Measurements from ENCODE around the gene SLC25A42.

SLC25A42 gene

DNA sequence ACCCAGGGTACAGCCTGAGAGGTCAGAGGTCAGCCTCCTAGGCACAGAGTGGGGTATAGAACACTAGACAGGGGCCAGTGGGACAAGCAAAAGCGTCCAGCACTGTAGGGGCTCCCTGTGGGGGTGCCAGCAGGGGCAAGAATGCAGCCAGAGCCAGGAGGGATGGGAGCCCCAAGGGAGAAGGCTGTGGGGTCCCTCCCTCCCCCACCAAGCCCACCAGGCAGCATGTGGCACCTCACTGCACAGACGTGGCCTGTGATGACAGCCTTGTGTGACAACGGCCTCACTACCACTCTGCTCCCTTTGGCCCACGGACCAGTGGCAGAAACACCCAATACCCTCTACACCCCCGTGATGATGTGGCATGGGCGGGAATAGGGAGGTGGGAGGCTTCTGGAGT, 20.3 kb upstream of the SLC25A42 start:
- Mint-ChIP-seq H3K27ac (no peak overlapping the region), H3K27me3 (ENCODE audit: low read depth) (peaks cover 3% of the 10 kb centered on the region), H3K4me3 (no peak overlapping the region), H3K9me3 (no peaks in the 10 kb centered on the region), H3K36me3 (ENCODE audit: low read depth) (peaks cover 34% of the 10 kb centered on the region), H3K4me1 (no peaks in the 10 kb centered on the region)
- TF ChIP-seq, protein P1, sequence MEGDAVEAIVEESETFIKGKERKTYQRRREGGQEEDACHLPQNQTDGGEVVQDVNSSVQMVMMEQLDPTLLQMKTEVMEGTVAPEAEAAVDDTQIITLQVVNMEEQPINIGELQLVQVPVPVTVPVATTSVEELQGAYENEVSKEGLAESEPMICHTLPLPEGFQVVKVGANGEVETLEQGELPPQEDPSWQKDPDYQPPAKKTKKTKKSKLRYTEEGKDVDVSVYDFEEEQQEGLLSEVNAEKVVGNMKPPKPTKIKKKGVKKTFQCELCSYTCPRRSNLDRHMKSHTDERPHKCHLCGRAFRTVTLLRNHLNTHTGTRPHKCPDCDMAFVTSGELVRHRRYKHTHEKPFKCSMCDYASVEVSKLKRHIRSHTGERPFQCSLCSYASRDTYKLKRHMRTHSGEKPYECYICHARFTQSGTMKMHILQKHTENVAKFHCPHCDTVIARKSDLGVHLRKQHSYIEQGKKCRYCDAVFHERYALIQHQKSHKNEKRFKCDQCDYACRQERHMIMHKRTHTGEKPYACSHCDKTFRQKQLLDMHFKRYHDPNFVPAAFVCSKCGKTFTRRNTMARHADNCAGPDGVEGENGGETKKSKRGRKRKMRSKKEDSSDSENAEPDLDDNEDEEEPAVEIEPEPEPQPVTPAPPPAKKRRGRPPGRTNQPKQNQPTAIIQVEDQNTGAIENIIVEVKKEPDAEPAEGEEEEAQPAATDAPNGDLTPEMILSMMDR (IDR thresholded peaks at IDR 0.05; ENCODE audit: unreplicated experiment in 3 of 3): no peak

DNA sequence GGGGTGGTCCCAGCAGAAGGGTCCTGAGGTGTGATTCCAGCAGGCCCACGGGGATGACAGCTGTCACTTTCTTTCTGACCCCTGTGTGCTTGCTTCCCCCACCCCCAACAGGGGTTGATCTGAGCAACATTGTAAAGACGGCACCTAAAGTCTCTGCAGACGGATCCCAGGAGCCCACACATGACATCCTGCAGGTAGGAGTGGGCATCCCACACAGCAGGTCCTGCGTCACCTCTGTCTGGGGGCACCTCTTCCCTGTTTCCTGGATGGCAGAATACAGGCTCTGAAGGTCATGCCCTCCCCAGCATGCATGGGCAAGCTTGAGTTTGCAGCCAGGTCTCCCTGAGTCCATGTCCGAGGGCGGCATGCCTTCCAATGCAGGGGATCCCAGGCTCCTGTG, 19.9 kb upstream of the SLC25A42 start:
- Mint-ChIP-seq H3K36me3 (ENCODE audit: low read depth) (peaks cover 33% of the 10 kb centered on the region), H3K27me3 (ENCODE audit: low read depth) (peaks cover 3% of the 10 kb centered on the region), H3K4me3 (no peak overlapping the region), H3K4me1 (no peaks in the 10 kb centered on the region), H3K9me3 (no peaks in the 10 kb centered on the region), H3K27ac (no peak overlapping the region)
- TF ChIP-seq, protein P1 (IDR thresholded peaks at IDR 0.05; ENCODE audit: unreplicated experiment in 3 of 3): no peak

DNA sequence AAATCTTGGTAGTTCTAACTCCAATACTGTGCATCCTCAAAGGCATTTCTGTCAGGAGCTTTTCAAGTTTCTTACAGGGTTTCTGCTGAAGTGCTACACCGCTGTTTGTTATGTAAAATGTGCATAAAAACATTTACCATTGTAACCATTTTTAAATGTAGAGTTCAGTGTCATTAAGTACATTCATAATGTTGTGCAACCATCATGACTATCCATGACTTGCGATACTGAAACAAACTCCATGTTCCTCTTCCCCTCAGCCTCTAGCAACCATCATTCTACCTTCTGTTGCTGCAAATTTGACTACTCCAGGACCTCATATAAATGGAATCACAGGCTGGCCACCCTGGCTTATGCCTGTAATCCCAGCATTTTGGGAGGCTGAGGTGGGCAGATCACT, 14.4 kb upstream of the SLC25A42 start:
- Mint-ChIP-seq H3K9me3 (no peaks in the 10 kb centered on the region), H3K4me1 (no peaks in the 10 kb centered on the region), H3K36me3 (ENCODE audit: low read depth) (peaks cover 36% of the 10 kb centered on the region), H3K27ac (no peak overlapping the region), H3K27me3 (ENCODE audit: low read depth) (no peaks in the 10 kb centered on the region), H3K4me3 (no peak overlapping the region)
- TF ChIP-seq, protein P1 (IDR thresholded peaks at IDR 0.05; ENCODE audit: unreplicated experiment in 3 of 3): no peak

DNA sequence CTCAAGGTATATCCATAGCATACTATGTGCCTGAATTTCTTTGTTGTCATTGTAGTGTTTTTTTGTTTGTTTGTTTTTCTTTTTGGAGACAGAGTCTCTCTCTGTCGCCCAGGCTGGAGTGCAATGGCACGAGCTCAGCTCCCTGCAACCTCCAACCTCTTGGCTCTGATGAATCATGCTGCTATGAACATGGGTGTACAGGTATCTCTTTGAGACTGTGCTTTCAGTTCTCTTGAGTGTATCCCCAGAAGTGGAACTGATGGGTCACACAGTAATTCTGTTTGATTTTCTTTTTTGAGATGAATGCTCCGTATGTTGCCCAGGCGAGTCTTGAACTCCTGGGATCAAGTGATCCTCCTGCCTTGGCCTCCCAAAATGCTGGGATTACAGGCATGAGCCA, 13.7 kb upstream of the SLC25A42 start:
- Mint-ChIP-seq H3K9me3 (no peaks in the 10 kb centered on the region), H3K4me1 (no peaks in the 10 kb centered on the region), H3K4me3 (no peak overlapping the region), H3K27ac (no peak overlapping the region), H3K36me3 (ENCODE audit: low read depth) (peaks cover 30% of the 10 kb centered on the region), H3K27me3 (ENCODE audit: low read depth) (no peaks in the 10 kb centered on the region)
- TF ChIP-seq, protein P1 (IDR thresholded peaks at IDR 0.05; ENCODE audit: unreplicated experiment in 3 of 3): no peak

DNA sequence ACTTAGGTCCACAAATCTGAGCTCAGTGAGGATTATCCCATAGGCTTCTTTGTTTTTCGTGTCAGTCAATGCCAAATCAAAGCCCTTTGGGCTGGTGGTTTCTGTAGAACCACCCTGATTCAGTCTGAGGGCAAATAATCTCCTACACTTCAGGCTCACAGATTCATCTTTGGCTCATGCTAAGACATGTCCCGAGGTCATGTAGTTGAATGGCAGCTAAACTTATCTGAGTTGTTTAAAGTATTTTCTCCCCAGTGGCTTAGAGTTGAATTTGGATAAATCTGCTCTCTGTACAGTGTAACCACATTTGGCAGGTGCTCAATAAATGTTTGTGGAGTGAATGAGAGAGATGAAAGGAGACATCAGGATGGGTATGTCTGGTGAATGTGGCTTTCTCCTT, 13.1 kb upstream of the SLC25A42 start:
- Mint-ChIP-seq H3K9me3 (no peaks in the 10 kb centered on the region), H3K4me3 (no peak overlapping the region), H3K4me1 (no peaks in the 10 kb centered on the region), H3K27ac (no peak overlapping the region), H3K27me3 (ENCODE audit: low read depth) (no peaks in the 10 kb centered on the region), H3K36me3 (ENCODE audit: low read depth) (peaks cover 27% of the 10 kb centered on the region)
- TF ChIP-seq, protein P1 (IDR thresholded peaks at IDR 0.05; ENCODE audit: unreplicated experiment in 3 of 3): no peak

DNA sequence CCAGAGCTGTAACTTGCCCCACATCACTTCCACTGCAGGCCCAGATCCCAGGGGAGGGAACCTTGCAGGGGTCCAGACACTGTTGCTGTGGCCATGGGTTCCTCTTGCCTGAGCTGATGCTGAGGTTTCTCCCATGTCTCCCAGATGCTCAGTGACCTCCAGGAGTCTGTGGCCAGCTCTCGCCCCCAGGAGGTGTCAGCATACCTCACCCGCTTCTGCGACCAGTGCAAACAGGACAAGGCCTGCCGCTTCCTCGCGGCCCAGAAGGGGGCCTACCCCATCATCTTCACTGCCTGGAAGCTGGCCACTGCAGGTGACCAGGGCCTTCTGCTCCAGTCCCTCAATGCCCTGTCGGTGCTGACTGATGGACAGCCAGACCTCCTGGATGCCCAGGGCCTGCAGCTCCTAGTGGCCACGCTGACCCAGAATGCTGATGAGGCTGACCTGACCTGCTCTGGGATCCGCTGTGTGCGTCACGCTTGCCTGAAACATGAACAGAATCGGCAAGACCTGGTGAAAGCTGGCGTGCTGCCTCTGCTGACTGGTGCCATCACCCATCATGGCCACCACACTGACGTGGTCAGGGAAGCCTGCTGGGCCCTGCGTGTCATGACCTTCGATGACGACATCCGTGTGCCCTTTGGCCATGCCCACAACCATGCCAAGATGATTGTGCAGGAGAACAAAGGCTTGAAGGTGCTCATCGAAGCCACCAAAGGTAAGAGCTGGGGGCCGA, 12.1 kb upstream of the SLC25A42 start:
- TF ChIP-seq, protein P1 (IDR thresholded peaks at IDR 0.05; ENCODE audit: unreplicated experiment in 3 of 3): no peak
- Mint-ChIP-seq H3K9me3 (no peaks in the 10 kb centered on the region), H3K4me1 (no peaks in the 10 kb centered on the region), H3K4me3 (no peak overlapping the region), H3K36me3 (ENCODE audit: low read depth) (peaks cover 24% of the 10 kb centered on the region), H3K27ac (no peak overlapping the region), H3K27me3 (ENCODE audit: low read depth) (no peaks in the 10 kb centered on the region)

All from nephron (organoid).